Mesendoderm (in vitro differentiated cells): ENCODE results near the gene SLC12A8.

Experiments
- DNase-seq: peaks from one replicate; pipeline ENCODE4 v3.0.0; 2013
- H2AK5ac ChIP-seq: 2 replicates; pipeline ENCODE4 v1.6.1; 2013; ENCODE audit warnings: low read length, inconsistent platforms
- H2BK120ac ChIP-seq: 2 replicates; pipeline ENCODE4 v1.6.1; 2013; ENCODE audit warnings: low read depth, mild to moderate bottlenecking, low read length, moderate library complexity, mixed read lengths
- H2BK15ac ChIP-seq: replicated peaks from 2 replicates; pipeline ENCODE4 v1.6.1; 2013; ENCODE audit warnings: low read depth, mild to moderate bottlenecking, moderate library complexity
- H2BK5ac ChIP-seq: 2 replicates; pipeline ENCODE4 v1.6.1; 2013; ENCODE audit warnings: low read length, inconsistent platforms
- H3K18ac ChIP-seq: 2 replicates; pipeline ENCODE4 v1.6.1; 2013; ENCODE audit warnings: mild to moderate bottlenecking, low read length, mixed read lengths
- H3K23ac ChIP-seq: one replicate; pipeline ENCODE4 v1.6.1; 2013; ENCODE audit warnings: low read length
- H3K27ac ChIP-seq: 2 replicates; pipeline ENCODE4 v1.5.1; 2013; ENCODE audit warnings: low read depth, mild to moderate bottlenecking, inconsistent platforms, low read length, moderate library complexity
- H3K27me3 ChIP-seq: 2 replicates; pipeline ENCODE4 v1.6.1; 2013; ENCODE audit warnings: low read length, control low read depth, mild to moderate bottlenecking, inconsistent platforms; ENCODE audit not compliant: insufficient read depth, poor library complexity
- H3K36me3 ChIP-seq: 2 replicates; pipeline ENCODE4 v1.6.1; 2013; ENCODE audit warnings: low read length, inconsistent platforms; ENCODE audit not compliant: control insufficient read depth, insufficient read depth
- H3K4ac ChIP-seq: one replicate; pipeline ENCODE4 v1.6.1; 2013; ENCODE audit warnings: low read depth, mild to moderate bottlenecking, low read length, moderate library complexity
- H3K4me1 ChIP-seq: 2 replicates; pipeline ENCODE4 v1.6.1; 2013; ENCODE audit warnings: low read depth, low read length, inconsistent platforms; ENCODE audit not compliant: control insufficient read depth
- H3K4me2 ChIP-seq: 2 replicates; pipeline ENCODE4 v1.6.1; 2013; ENCODE audit warnings: low read length
- H3K4me3 ChIP-seq: 2 replicates; pipeline ENCODE4 v1.5.1; 2013; ENCODE audit warnings: mild to moderate bottlenecking, low read length
- H3K56ac ChIP-seq: one replicate; pipeline ENCODE4 v1.6.1; 2013; ENCODE audit warnings: low read length
- H3K79me1 ChIP-seq: 2 replicates; pipeline ENCODE4 v1.6.1; 2013; ENCODE audit warnings: low read length, inconsistent platforms
- H3K79me2 ChIP-seq: 2 replicates; pipeline ENCODE4 v1.6.1; 2013; ENCODE audit warnings: mild to moderate bottlenecking, low read length; ENCODE audit not compliant: control insufficient read depth, insufficient read depth
- H3K9ac ChIP-seq: 2 replicates; pipeline ENCODE4 v1.6.1; 2013; ENCODE audit warnings: low read length, inconsistent platforms
- H4K5ac ChIP-seq: one replicate; pipeline ENCODE4 v1.6.1; 2013; ENCODE audit warnings: low read length
- H4K8ac ChIP-seq: one replicate; pipeline ENCODE4 v1.6.1; 2013; ENCODE audit warnings: low read depth, mild to moderate bottlenecking, control low read depth, low read length, moderate library complexity
- WGBS: extraction: QIAGEN DNeasy Blood & Tissue Kit; methylation state at CpG from one replicate; pipeline ENCODE4 v1.1.7; 2013; ENCODE audit warnings: low lambda C conversion rate, missing lambda C conversion rate; ENCODE audit not compliant: insufficient coverage; ENCODE audit errors: extremely low coverage; 5-methylcytosine and 5-hydroxymethylcytosine counted together

Gene SLC12A8

GRCh38 chr3:125061646-125062045, 150.9 kb downstream of the SLC12A8 start:
- H3K18ac ChIP-seq, result no peak overlapping the region
- no peak overlapping the region for H4K8ac ChIP-seq
- H3K4me1 ChIP-seq, result peaks cover 13% of the 10 kb centered on the region
- no peak overlapping the region for H3K4me3 ChIP-seq
- WGBS, result no CpG with 5 or more reads among the region's 5 CpGs
- no peaks in the 10 kb centered on the region for H3K36me3 ChIP-seq
- H2BK120ac ChIP-seq, result no peak overlapping the region
- H3K9ac ChIP-seq, result no peak overlapping the region
- H4K5ac ChIP-seq, result no peak overlapping the region
- H2BK5ac ChIP-seq, result peak overlapping the region; percentile 17
- DNase-seq, result no peak
- no peak overlapping the region for H2AK5ac ChIP-seq
- no peak overlapping the region for H3K4me2 ChIP-seq
- H3K27ac ChIP-seq, result no peak overlapping the region
- H3K79me2 ChIP-seq, result no peaks in the 10 kb centered on the region
- H3K79me1 ChIP-seq, result no peaks in the 10 kb centered on the region
- no peak overlapping the region for H2BK15ac ChIP-seq
- H3K4ac ChIP-seq, result peak overlapping the region; percentile 63
- H3K27me3 ChIP-seq, result no peaks in the 10 kb centered on the region
- H3K56ac ChIP-seq, result no peak overlapping the region
- no peak overlapping the region for H3K23ac ChIP-seq

DNA sequence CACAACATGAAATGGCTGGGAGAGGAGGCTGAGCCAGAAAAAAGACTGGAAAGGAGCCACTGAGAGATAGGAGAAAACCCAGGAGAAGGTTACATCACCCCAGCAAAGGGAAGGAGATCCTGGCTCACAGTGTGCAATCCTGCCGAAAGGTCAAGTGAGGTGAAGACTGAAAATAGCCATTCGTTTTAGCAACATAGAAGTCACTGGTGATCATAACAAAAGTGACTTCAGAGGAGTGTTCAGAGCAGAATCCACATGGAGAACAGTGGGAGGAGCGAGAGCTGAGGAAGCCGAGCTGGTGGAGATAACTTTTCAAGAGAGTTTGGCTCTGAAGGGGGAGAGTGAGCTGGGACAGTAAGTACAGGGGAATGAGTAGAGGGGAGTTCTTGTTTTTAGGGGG, 151.4 kb downstream of the SLC12A8 start:
- Histone ChIP-seq H3K79me1 (no peaks in the 10 kb centered on the region), H2BK120ac (no peak overlapping the region), H3K23ac (no peak overlapping the region), H3K4me1 (peaks cover 16% of the 10 kb centered on the region), H3K36me3 (no peaks in the 10 kb centered on the region), H4K8ac (no peak overlapping the region), H3K4me2 (no peak overlapping the region), H3K27me3 (no peaks in the 10 kb centered on the region), H2BK15ac (no peak overlapping the region), H4K5ac (no peak overlapping the region), H3K4ac (no peak overlapping the region), H3K18ac (no peak overlapping the region), H3K9ac (no peak overlapping the region), H3K4me3 (no peak overlapping the region), H2BK5ac (no peak overlapping the region), H3K27ac (no peak overlapping the region), H3K56ac (no peak overlapping the region), H3K79me2 (no peaks in the 10 kb centered on the region), H2AK5ac (no peak overlapping the region)
- WGBS, result no CpG with 5 or more reads among the region's 4 CpGs
- no peak for DNase-seq

- H2BK15ac ChIP-seq, result no peak overlapping the region
- H3K4ac ChIP-seq, result no peak overlapping the region
- H3K4me3 ChIP-seq, result no peak overlapping the region
- no peaks in the 10 kb centered on the region for H3K36me3 ChIP-seq
- peaks cover 8% of the 10 kb centered on the region for H3K79me2 ChIP-seq
- H2BK120ac ChIP-seq, result no peak overlapping the region
- DNase-seq, result peak; percentile 60
- no peak overlapping the region for H3K4me2 ChIP-seq
- H3K56ac ChIP-seq, result no peak overlapping the region
- H3K9ac ChIP-seq, result no peak overlapping the region
- H4K8ac ChIP-seq, result no peak overlapping the region
- no peak overlapping the region for H4K5ac ChIP-seq
- peaks cover 2% of the 10 kb centered on the region for H3K79me1 ChIP-seq
- H3K27ac ChIP-seq, result no peak overlapping the region
- no CpG with 5 or more reads among the region's 7 CpGs for WGBS
- H3K23ac ChIP-seq, result no peak overlapping the region
- no peaks in the 10 kb centered on the region for H3K27me3 ChIP-seq
- peaks cover 16% of the 10 kb centered on the region for H3K4me1 ChIP-seq
- no peak overlapping the region for H2BK5ac ChIP-seq
- no peak overlapping the region for H3K18ac ChIP-seq
- no peak overlapping the region for H2AK5ac ChIP-seq
Measured at GRCh38 chr3:125059488-125060245, 152.9 kb downstream of the SLC12A8 start.

- Histone ChIP-seq H3K56ac (no peak overlapping the region), H4K5ac (no peak overlapping the region), H3K4me3 (no peak overlapping the region), H3K79me1 (peaks cover 2% of the 10 kb centered on the region), H2AK5ac (no peak overlapping the region), H3K4me1 (peaks cover 20% of the 10 kb centered on the region), H3K23ac (no peak overlapping the region), H3K27me3 (no peaks in the 10 kb centered on the region), H3K27ac (no peak overlapping the region), H3K4me2 (no peak overlapping the region), H3K9ac (no peak overlapping the region), H2BK5ac (no peak overlapping the region), H4K8ac (no peak overlapping the region), H3K79me2 (peaks cover 14% of the 10 kb centered on the region), H3K4ac (no peak overlapping the region), H2BK15ac (peak overlapping the region; percentile 48), H3K18ac (peak overlapping the region; percentile 8), H2BK120ac (no peak overlapping the region), H3K36me3 (no peaks in the 10 kb centered on the region)
- peak; percentile 69 for DNase-seq
- no CpG with 5 or more reads among the region's 3 CpGs for WGBS
Measured at GRCh38 chr3:125058959-125059358, 153.6 kb downstream of the SLC12A8 start.

GRCh38 chr3:125058529-125058928, 154.0 kb downstream of the SLC12A8 start:
- no peak overlapping the region for H3K4me2 ChIP-seq
- H4K8ac ChIP-seq, result no peak overlapping the region
- no peak overlapping the region for H2AK5ac ChIP-seq
- H3K79me1 ChIP-seq, result peaks cover 2% of the 10 kb centered on the region
- H2BK15ac ChIP-seq, result peak overlapping the region; percentile 48
- H3K4me1 ChIP-seq, result peaks cover 22% of the 10 kb centered on the region
- H3K4me3 ChIP-seq, result no peak overlapping the region
- no peak overlapping the region for H2BK5ac ChIP-seq
- H3K27me3 ChIP-seq, result no peaks in the 10 kb centered on the region
- peaks cover 18% of the 10 kb centered on the region for H3K79me2 ChIP-seq
- peak overlapping the region; percentile 8 for H3K18ac ChIP-seq
- H3K36me3 ChIP-seq, result no peaks in the 10 kb centered on the region
- no peak overlapping the region for H3K56ac ChIP-seq
- DNase-seq, result no peak
- H3K23ac ChIP-seq, result no peak overlapping the region
- no peak overlapping the region for H3K9ac ChIP-seq
- H2BK120ac ChIP-seq, result no peak overlapping the region
- H3K4ac ChIP-seq, result no peak overlapping the region
- no CpG with 5 or more reads among the region's 3 CpGs for WGBS
- H4K5ac ChIP-seq, result no peak overlapping the region
- no peak overlapping the region for H3K27ac ChIP-seq
